ENCODE measurements around the gene LMAN2L. TPM values are rescaled to one million over a fixed set of nuclear protein-coding genes. Genes with fewer than 3 reads are reported as not detected.

The LMAN2L gene
- total RNA-seq, 2 donors from 2014 or later, result 13.5 to 24.7 TPM

- Histone ChIP-seq H3K4me1 (peaks cover 16% of the 10 kb centered on the region), H3K36me3 (no peaks in the 10 kb centered on the region), H3K4me3 (peak overlapping the region; percentile 74), H3K9ac (ENCODE audit: low read depth in 2 of 2, low read length in 2 of 2) (peak overlapping the region; percentile 69 to 99), H3K9me3 (no peaks in the 10 kb centered on the region), H3K27ac (peak overlapping the region; percentile 78), H3K27me3 (no peaks in the 10 kb centered on the region)
- TF ChIP-seq, protein P1, sequence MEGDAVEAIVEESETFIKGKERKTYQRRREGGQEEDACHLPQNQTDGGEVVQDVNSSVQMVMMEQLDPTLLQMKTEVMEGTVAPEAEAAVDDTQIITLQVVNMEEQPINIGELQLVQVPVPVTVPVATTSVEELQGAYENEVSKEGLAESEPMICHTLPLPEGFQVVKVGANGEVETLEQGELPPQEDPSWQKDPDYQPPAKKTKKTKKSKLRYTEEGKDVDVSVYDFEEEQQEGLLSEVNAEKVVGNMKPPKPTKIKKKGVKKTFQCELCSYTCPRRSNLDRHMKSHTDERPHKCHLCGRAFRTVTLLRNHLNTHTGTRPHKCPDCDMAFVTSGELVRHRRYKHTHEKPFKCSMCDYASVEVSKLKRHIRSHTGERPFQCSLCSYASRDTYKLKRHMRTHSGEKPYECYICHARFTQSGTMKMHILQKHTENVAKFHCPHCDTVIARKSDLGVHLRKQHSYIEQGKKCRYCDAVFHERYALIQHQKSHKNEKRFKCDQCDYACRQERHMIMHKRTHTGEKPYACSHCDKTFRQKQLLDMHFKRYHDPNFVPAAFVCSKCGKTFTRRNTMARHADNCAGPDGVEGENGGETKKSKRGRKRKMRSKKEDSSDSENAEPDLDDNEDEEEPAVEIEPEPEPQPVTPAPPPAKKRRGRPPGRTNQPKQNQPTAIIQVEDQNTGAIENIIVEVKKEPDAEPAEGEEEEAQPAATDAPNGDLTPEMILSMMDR (IDR thresholded peaks at IDR 0.05), result no peak
- intact Hi-C loops (cut with DNase I), result loop anchor here (5.0 kb wide), 1 partner anchor 40 kb away; no protein-coding TSS in a partner anchor
- DNase-seq, result no peak
Measured at GRCh38 chr2:96762529-96763311, 22.9 kb upstream of the LMAN2L start.

DNA sequence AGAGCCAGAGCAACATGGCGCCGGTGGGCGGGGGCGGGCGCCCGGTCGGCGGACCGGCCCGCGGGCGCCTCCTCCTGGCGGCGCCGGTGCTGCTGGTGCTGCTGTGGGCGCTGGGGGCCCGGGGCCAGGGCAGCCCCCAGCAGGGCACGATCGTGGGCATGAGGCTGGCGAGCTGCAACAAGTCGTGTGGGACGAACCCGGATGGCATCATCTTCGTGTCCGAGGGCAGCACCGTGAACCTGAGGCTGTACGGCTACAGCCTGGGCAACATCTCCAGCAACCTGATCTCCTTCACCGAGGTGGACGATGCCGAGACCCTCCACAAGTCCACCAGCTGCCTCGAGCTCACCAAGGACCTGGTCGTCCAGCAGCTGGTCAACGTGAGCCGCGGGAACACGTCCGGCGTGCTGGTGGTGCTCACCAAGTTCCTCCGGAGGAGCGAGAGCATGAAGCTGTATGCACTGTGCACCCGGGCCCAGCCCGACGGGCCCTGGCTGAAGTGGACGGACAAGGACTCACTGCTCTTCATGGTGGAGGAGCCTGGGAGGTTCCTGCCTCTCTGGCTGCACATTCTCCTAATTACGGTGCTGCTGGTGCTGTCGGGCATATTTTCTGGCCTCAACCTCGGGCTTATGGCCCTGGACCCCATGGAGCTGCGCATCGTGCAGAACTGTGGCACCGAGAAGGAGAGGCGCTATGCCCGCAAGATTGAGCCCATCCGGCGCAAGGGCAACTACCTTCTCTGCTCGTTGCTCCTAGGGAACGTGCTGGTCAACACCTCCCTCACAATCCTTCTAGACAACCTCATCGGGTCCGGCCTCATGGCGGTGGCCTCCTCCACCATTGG, 21.3 kb upstream of the LMAN2L start:
- peak; percentile 56 for DNase-seq
- Histone ChIP-seq H3K27ac (peak overlapping the region; percentile 80), H3K36me3 (no peaks in the 10 kb centered on the region), H3K9me3 (no peaks in the 10 kb centered on the region), H3K27me3 (no peaks in the 10 kb centered on the region), H3K4me1 (peaks cover 11% of the 10 kb centered on the region), H3K4me3 (peak overlapping the region; percentile 74), H3K9ac (ENCODE audit: low read depth in 2 of 2, low read length in 2 of 2) (peak overlapping the region; percentile 94 to 99)
- intact Hi-C loops (cut with DNase I), result loop anchor here (5.0 kb wide), 1 partner anchor 41 kb away; no protein-coding TSS in a partner anchor
- TF ChIP-seq, protein P1 (IDR thresholded peaks at IDR 0.05), result peak; percentile 39

GRCh38 chr2:96760036-96760985, 20.4 kb upstream of the LMAN2L start, which contains the start of gene CNNM4:
Gene CNNM4, plus strand, starts transcription at chr2:96760902. Its CDS starts 98 bp downstream, at chr2:96761000.
- Histone ChIP-seq H3K27ac (peak within 1 kb of the TSS; percentile 80), H3K36me3 (no peaks in the 10 kb centered on the region), H3K9ac (ENCODE audit: low read depth in 2 of 2, low read length in 2 of 2) (peak within 1 kb of the TSS; percentile 94 to 99), H3K4me3 (peak within 1 kb of the TSS; percentile 74), H3K9me3 (no peaks in the 10 kb centered on the region), H3K27me3 (no peaks in the 10 kb centered on the region), H3K4me1 (peaks cover 8% of the 10 kb centered on the region)
- peak; percentile 97 for DNase-seq
- intact Hi-C loops (cut with DNase I), result loop anchor here (5.0 kb wide), 1 partner anchor 42 kb away; no protein-coding TSS in a partner anchor
- TF ChIP-seq, protein P1 (IDR thresholded peaks at IDR 0.05), result no peak

DNA sequence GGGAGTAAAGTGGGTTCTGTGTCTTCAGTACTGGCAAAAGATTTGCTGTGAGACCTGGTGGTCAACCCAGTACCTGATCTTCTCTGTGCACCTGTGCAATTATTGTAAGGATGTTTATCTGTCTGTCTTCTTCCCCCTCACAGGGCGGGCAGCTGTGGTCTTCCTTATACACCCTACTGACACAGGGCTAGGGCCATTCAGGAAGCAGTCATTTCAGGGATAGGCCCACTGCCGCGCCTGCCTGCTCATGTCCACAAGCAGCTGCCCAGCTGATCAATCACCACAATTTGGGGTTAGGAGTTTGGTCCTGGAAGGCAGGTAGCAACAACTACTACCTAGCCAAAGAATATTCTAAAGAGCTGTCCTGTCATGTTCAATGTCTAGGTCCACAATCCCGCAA, 19.7 kb upstream of the LMAN2L start:
- intact Hi-C loops (cut with DNase I), result loop anchor here (10.0 kb wide), 1 partner anchor 115 kb away; the partner anchor contains the start of gene FER1L5
- H3K4me1 ChIP-seq, result peaks cover 8% of the 10 kb centered on the region
- peak overlapping the region in 1 of 2 donors; percentile 79 for H3K9ac ChIP-seq (ENCODE audit: low read depth in 2 of 2, low read length in 2 of 2)
- TF ChIP-seq, protein P1 (IDR thresholded peaks at IDR 0.05), result no peak
- H3K27me3 ChIP-seq, result no peaks in the 10 kb centered on the region
- H3K4me3 ChIP-seq, result no peak overlapping the region
- peak overlapping the region; percentile 56 for H3K27ac ChIP-seq
- H3K36me3 ChIP-seq, result no peaks in the 10 kb centered on the region
- H3K9me3 ChIP-seq, result no peaks in the 10 kb centered on the region
- peak; percentile 61 for DNase-seq

Data from colonic mucosa (tissue), 4 donors.